Activated T-cell treated with anti-CD3 and anti-CD28 coated beads for 48 hours (primary cell): ENCODE results near the gene PYY.
"Not testable (repeated sequence)": the region's sequence is repeated elsewhere in the genome, so short reads cannot be mapped to it uniquely, and the experiment has no call there.

Experiments used
- DNase-seq: peaks from one replicate; pipeline ENCODE4 v3.0.0-alpha.2; 2020; ENCODE audit warnings: low read depth

Gene PYY

GRCh38 chr17:43978078-43978477 is 24.3 kb upstream of the PYY start:
- no peak for DNase-seq

- DNase-seq, result no peak
These were observed 23.5 kb upstream of the PYY start for GRCh38 chr17:43976963-43977837.

GRCh38 chr17:43975898-43976297 is 22.2 kb upstream of the PYY start:
- no peak for DNase-seq

GRCh38 chr17:43974382-43975266 is 20.9 kb upstream of the PYY start:
- DNase-seq, result no peak

GRCh38 chr17:43972444-43973212 is 18.9 kb upstream of the PYY start:
- not testable (repeated sequence) for DNase-seq

GRCh38 chr17:43971436-43971835 is 17.7 kb upstream of the PYY start:
- DNase-seq, result not testable (repeated sequence)

GRCh38 chr17:43970366-43970765 is 16.6 kb upstream of the PYY start:
- no peak for DNase-seq

- no peak for DNase-seq
These were observed 13.6 kb upstream of the PYY start for GRCh38 chr17:43967251-43967875.

- DNase-seq, result no peak
These were observed 12.5 kb upstream of the PYY start for GRCh38 chr17:43966276-43966675.

- DNase-seq, result no peak
These were observed 8.7 kb upstream of the PYY start for GRCh38 chr17:43962479-43962878.

GRCh38 chr17:43961954-43962353 is 8.2 kb upstream of the PYY start:
- DNase-seq, result no peak

- not testable (repeated sequence) for DNase-seq
These were observed 7.6 kb upstream of the PYY start for GRCh38 chr17:43961292-43961691.

GRCh38 chr17:43958748-43959352 is 5.1 kb upstream of the PYY start:
- no peak for DNase-seq

GRCh38 chr17:43956222-43956621 is 2.5 kb upstream of the PYY start:
- DNase-seq, result no peak

GRCh38 chr17:43952724-43953666 is 745 bp downstream of the PYY start:
- DNase-seq, result no peak

GRCh38 chr17:43952351-43952723 is 1.4 kb downstream of the PYY start:
- DNase-seq, result no peak

- DNase-seq, result no peak
These were observed 2.0 kb downstream of the PYY start for GRCh38 chr17:43951750-43952149.

GRCh38 chr17:43950554-43950953 is 3.2 kb downstream of the PYY start:
- no peak for DNase-seq

- no peak for DNase-seq
These were observed 4.0 kb downstream of the PYY start for GRCh38 chr17:43949781-43950180.

- DNase-seq, result no peak
These were observed 7.0 kb downstream of the PYY start for GRCh38 chr17:43946781-43947180.
